ENCODE results near the gene ALDH1A1. TPM values are rescaled to one million over a fixed set of nuclear protein-coding genes. Genes with fewer than 3 reads are reported as not detected.

Gene ALDH1A1
- total RNA-seq, 1 experiment from 2014 or later: 0.71 TPM

GRCh38 chr9:72917892-72918509 lies 34.9 kb downstream of the ALDH1A1 start:
- no peak for DNase-seq (ENCODE audit: low read depth)

DNA sequence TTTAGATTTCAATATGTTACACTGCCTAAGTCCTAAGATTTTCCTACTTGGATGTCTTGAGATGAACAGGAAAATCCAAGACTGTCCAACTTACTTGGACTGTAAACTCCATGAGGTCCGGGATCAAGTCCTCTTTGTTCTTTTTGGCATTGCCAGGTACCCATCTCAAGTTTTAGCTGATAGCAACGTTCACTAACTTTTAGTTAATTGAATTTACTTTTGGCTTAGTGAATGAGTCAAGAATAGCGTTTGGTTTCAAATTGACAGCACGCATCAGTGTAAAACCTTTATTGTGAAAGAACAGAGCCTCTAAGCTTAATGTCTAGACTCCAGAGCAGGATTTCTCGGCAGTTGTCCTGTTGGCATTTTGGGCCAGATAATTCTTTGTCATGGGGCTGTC lies 37.2 kb downstream of the ALDH1A1 start:
- DNase-seq (ENCODE audit: low read depth): no peak

DNA sequence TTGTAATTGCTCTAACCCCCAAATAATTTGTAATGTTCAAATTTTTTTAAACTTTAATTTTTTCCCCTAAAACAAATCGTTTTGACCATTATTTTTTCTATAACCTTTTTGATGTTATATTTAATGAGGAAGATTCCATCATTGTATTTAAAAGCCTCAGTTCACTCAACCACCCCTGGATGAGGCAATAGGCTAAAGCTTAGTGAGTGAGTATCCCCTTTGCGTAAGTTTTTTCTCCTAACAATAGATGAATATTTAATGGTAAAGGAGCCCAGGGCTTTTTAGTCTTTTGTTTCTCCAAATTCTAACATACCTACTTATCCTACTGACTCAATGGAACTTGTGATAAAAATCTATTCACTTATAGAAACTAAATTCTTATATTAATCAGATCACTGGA lies 38.1 kb downstream of the ALDH1A1 start:
- DNase-seq (ENCODE audit: low read depth): no peak

DNA sequence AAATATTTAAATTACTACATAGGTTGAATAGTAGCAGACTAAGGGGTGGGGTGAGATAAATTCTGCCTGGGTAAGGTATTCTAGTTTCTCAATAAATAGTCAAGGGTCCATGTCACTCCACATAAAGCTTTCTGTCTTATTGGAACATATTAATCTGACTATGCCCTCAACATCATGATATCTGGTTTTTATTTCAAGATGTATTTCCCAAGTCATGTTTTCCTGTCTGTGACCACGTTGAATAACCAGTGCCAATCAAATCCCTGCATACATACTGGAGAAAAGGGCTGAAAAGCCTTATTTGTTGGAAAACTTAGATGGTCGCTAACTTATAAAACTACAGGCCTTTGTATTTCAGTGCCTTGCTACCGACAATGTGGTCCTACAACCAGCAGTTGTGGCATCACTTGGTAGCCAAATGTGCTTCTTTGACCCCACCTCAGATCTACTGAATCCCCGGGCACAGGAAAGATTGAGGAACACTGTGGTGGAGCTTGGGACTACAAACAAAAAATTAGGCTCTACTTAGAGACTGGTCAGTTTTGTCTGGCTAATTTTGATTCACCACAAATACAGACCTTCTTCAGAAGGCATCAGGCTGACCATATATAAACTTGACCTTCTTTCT lies 39.4 kb downstream of the ALDH1A1 start:
- DNase-seq (ENCODE audit: low read depth): no peak

DNA sequence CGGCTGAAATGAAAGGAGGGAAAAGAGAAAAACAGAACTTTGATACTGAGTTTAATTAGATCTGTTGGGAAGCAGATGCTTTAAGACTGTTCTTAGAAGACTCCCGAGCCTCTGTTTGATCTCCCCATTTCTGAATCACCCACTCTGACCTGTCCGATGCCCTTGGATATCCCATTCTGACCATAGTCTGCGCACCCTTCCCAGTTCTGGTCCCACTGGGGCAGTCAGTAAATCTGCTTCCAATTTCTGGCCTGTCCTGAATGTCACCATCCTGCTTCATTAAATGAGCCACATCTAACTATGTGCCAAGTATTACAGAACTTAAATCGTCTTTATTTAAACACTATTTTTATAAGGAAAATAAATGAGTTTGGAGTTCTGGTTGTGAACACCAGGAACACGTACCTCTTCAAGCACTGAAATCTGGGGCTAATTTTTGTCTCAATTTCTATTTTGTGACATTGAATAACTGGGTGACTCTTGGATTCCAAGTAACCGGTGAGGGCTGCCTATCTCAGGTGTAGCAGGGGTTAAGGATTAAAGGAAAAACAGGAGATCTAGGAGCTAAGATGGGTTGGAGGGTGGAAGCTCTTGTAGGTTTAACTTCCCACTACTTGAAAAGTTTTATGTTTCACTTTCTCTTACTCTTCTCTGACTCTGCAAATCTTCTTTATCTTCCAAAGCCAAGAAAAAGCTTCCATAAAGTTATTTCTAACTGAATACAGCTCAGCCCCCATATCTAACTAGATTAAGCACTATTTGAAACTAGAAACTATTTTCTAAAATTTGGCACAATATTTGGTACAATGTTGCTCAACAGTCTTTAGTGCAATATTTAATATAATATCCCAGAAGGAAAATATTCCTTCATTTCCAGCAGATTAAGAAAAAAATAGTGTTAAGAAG lies 40.1 kb downstream of the ALDH1A1 start:
- DNase-seq (ENCODE audit: low read depth): no peak

DNA sequence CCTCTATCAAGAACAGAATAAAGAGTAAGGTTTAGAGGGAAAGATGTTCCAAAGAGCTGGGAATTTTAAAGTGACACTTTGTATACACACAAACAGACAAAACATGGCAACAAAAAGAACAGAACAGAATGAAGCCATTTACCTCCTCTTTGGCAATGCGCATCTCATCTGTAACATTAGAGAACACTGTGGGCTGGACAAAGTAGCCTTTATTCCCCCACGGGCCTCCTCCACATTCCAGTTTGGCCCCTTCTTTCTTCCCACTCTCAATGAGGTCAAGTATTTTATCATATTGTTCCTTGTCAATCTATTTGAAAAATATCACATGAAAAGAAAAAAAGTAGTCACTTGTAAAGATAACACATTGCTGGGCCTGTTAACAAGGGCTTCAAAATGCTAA lies 41.0 kb downstream of the ALDH1A1 start:
- DNase-seq (ENCODE audit: low read depth): no peak

DNA sequence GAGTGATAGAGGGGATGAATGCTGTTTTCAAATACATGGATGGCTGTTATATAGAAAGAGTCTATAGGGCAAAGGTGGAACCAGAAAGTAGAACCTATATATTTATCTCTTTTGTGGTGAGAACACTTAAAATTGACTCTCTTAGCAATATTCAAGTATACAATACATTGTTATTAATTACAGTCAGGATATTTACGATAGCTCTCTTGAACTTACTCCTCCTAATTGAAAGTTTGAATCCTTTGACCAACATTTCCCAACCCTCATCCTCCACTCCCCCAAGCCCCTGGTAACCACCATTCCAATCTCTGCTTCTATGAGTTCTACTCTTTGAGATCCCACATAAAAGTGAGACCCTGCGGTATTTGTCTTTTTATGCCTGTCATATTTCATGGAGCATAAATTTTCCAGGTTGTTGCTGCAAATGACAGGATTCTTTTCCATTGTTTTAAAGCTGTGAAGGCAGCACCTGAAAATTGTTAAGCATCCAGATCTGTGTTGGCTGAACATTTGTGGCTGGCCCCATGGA lies 41.5 kb downstream of the ALDH1A1 start:
- no peak for DNase-seq (ENCODE audit: low read depth)

GRCh38 chr9:72909428-72909827 lies 43.4 kb downstream of the ALDH1A1 start:
- DNase-seq (ENCODE audit: low read depth): no peak

DNA sequence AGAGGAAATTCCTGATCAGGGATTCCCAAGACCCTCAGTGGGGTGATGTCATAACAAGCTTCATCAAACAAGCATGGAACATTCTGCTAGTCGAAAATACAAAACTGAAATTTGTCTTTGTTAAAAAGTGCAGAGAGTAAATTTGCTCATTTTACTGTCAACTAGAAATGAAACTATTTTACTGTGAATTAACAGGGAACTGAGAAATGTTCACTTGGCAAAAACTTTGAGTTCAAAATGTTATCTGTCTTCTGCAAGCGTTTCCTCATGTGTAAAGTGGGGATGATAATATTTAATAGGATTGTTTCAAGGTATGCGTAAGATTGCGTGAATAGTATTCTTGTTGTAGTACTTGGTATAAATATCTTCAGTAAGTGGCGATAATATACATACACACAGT lies 45.4 kb downstream of the ALDH1A1 start:
- DNase-seq (ENCODE audit: low read depth): no peak

GRCh38 chr9:72906810-72907209 lies 46.0 kb downstream of the ALDH1A1 start:
- no peak for DNase-seq (ENCODE audit: low read depth)

DNA sequence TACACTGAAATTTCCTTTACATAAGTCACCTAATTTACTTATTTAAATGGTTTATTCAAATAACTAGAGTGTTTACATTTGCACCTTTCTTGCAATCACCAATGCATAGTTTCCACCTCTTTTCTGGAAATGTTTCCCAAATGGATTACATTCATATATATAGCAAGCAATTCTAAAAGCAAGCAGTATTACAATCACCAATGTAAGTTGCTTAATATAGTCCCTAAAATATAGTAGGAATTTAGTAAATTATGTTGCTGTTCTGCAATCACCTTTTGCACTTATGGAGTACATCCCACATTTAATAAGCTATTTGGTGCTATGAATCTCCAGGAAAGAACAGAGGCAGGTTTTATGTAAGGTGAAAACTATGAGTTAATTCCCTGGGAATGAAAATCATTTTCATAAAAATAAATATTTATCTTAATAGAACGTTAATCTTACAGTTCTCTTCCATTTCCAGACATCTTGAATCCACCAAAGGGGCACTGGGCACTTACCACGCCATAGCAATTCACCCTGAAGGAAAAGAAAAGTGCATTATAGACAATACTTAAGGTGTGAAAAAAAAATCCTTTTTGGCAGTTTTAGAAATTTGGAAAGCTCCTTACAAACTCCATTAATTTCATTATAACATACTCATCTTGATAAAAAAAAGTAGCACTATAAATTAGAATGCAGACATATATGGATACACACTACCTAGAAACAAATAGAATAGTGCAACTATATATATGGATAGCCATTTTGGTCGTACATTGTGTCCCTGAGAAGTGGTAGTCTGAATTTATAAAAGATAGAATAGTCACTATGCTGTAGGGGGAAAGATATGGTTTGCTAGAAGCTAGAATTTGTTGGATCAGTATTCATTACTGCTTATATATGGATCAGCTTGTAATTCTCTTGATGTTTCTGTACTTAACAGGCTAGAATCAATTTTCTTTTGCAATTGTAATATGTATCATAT lies 47.1 kb downstream of the ALDH1A1 start:
- no peak for DNase-seq (ENCODE audit: low read depth)

DNA sequence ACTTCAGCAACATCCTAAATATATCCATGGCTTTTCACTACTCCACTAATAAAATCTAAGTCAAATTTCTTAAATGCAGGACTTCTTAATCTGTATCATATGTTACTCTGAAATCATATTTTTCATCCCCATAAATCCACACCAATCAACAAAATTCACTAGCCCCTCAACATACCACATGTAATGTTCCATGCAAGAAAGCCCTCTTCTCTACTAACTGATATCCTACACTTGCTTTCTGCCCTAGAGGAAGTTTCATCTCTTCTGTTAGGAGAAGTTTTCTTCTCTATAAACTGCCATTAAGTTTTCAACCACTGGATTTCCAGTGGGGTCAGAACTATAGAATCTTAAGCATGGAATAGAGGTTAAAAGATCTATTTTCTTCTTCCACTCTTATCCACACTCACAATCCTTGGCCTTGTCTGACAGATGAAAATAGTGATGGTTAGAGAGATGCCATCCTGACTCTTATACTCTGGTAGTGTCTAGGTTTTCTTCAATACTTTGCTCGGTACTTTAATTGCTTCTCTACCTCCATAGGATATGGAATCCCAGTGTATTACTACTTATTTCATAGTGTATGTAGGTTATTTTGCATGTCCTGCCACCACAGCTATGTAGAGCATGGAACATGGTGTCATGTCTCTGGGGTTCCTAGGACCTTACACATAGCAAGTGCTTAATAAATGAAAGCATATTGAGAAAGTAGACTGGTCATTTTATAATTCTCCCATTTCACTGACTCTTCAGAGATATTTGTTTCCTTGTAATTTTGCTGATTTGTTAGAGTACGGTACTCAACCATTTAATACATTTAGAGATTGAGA lies 48.4 kb downstream of the ALDH1A1 start:
- DNase-seq (ENCODE audit: low read depth): no peak

- no peak for DNase-seq (ENCODE audit: low read depth)
These were observed 49.8 kb downstream of the ALDH1A1 start for GRCh38 chr9:72903103-72903502.

- DNase-seq (ENCODE audit: low read depth): no peak
These were observed 50.6 kb downstream of the ALDH1A1 start for GRCh38 chr9:72902268-72902667.

DNA sequence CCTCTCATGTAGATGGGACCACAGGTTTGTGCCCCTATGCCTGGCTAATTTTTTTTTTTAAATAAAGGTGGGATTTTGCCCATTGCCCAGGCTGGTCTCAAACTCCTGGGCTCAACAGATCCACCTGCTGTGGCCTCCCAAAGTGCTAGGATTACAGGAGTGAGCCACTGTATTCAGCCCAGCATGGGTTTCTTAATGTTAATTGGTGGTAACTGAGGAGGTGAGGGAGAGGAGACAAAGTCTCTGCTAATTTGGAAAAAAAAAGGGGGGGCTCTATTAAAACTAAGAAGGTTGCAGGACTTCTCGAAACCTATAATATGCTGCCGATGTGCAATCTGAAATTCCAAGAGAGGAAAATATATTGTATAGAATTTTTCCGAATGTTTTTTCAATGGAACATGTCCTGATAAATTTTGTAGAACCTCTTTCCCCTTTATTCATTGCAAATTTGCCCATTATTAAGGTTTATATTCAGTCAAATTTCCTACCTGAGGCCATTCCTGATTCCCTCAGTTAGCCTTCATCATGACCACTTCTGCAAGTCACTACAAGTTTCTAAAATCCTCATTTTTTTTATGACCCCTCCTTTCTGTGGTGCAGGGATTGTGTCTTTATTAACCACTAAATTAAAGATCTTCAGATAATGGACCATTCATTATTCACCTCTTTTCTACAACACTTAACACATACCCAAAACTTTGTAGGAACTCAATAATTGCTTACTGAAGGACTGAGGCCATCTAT lies 52.9 kb downstream of the ALDH1A1 start:
- no peak for DNase-seq (ENCODE audit: low read depth)

DNA sequence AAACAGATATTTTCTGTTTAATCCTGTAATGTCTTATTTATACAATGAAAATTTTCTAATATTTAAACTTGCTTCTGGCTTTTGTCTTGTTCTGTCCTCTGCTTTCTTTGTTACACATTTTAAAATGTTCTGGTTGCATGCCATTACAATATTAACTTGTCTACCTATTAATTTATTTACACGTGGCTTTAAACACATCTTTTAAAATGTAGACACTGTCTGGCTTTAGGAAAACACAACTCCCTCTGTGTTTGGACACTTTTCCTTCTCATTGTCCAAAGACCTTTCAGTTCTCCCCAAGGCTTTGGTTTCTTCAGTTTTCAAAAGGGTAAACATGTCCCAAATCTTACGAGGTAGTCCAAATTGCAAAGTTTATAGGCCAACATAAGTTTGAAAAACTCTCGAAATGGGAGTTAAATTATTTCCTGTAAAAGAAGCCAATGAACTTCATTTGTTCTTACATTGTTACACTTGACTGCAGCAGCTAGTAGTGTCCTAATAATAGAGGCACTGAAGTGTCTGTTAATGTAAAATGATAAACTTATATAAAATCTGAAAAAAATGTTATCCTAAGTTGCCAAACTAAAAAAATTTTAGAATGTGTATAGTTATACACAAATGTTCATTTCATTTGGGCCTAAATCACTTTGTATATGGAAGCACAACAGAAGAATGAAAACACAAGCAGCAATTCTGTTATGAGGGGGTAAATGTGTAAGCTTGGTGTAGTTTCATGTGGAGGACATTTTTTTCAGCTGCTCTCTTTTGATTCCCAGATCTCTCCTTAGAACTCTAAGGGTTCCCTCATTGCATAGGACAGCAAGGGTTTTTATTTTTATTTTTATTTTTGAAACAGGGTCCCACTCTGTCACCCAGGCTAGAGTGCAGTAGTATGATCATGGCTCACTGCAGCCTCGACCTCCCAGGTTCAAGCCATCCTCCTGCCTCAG lies 53.8 kb downstream of the ALDH1A1 start:
- no peak for DNase-seq (ENCODE audit: low read depth)

DNA sequence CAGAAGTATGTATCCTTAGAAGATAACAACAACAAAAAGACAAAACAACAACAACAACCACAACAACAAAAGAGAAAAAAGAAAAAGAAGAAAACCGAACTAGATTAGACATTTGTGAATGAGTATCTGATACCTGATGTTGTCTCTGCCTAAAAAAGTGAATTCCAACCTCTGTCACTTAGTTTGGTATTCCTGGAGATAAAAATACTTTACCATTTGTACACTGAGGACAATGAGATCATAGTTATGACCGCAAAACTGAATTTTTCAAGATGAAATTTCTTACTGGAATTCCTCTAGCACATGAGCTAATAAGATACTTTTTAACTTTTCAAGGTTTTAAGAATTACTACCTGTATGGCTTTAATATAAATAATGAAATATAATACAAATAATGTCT lies 54.5 kb downstream of the ALDH1A1 start:
- DNase-seq (ENCODE audit: low read depth): no peak

DNA sequence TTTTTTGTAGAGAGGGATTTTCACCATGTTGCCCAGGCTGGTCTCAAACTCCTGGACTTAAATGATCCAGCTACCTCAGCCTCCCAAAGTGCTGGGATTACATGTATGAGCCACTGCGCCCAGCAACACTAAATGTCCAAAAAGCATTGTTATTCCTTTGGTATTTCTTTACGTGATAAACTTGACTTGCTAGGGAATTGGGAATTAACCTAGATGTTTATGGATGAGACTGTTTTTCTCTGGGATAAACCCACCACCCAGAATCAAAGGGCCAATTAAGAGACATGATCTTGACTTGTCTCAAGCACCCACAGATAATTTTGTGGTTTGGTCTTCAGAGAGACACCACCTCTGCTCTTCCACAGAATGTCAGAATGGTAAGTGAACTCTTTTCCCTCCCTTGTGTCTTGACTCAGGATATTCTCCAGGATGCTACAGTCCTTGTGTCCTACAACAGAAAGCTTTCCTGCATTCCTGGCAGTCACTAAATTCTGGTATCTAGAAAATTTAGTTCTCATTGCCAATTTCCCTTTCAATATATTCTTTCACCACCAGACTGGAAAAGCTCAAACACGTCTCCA lies 55.7 kb downstream of the ALDH1A1 start:
- DNase-seq (ENCODE audit: low read depth): no peak
